Stimulated activated CD4-positive, alpha-beta T cell treated with anti-CD3 and anti-CD28 coated beads, Interleukin-4, amount 100 ng/mL, for 48 hours (primary cell): ENCODE data around the gene SRRT.

Experiments
- DNase-seq, 2 donors: peaks; one replicate each; pipeline ENCODE4 v3.0.0-alpha.2; 2020; ENCODE audit warnings: low read depth in 2 of 2

Gene SRRT, protein sequence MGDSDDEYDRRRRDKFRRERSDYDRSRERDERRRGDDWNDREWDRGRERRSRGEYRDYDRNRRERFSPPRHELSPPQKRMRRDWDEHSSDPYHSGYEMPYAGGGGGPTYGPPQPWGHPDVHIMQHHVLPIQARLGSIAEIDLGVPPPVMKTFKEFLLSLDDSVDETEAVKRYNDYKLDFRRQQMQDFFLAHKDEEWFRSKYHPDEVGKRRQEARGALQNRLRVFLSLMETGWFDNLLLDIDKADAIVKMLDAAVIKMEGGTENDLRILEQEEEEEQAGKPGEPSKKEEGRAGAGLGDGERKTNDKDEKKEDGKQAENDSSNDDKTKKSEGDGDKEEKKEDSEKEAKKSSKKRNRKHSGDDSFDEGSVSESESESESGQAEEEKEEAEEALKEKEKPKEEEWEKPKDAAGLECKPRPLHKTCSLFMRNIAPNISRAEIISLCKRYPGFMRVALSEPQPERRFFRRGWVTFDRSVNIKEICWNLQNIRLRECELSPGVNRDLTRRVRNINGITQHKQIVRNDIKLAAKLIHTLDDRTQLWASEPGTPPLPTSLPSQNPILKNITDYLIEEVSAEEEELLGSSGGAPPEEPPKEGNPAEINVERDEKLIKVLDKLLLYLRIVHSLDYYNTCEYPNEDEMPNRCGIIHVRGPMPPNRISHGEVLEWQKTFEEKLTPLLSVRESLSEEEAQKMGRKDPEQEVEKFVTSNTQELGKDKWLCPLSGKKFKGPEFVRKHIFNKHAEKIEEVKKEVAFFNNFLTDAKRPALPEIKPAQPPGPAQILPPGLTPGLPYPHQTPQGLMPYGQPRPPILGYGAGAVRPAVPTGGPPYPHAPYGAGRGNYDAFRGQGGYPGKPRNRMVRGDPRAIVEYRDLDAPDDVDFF

DNA sequence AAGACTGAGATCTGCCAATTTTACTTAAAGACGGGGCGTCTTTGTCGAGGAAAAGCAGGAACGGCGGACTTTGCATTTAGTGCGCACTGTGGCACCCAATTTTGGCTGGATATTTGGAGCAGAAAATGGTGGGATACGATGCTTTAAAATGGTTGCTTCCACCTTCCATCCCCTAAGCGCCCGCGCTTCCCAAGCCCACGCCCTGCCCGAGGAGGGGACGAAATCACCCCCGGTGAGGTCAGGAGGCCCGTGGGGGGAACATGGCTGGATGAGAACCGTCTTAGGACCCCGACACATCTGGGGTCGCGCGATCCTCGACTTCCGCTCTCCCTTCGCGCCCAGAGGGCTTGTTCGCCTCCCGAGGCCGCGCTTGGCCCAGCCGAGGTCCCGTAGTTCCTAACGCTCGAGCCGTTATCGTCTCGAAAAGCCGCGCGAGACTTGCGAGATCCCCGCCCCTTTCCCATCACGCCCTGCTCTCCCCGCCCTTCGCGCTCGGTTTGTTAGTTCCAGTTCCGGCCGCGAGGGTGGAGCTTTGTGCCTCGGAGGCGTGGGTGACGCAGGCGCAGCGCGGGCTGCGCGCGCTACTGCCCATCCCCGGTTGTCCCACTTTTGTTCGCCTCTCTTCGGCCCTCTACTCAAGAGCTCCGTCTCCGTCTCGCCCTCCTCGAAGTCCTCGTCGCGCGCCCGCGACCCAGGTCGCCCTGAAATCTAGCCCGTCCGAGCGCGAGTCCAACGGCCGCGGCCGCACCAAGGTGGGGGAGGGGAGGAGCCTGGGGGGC, at the start of gene SRRT:
Gene SRRT, plus strand, starts transcription at position 527 of the 779 bp plus-strand sequence. CDS start 488 bp downstream, outside the sequence.
- peak; percentile 98 for DNase-seq

DNA sequence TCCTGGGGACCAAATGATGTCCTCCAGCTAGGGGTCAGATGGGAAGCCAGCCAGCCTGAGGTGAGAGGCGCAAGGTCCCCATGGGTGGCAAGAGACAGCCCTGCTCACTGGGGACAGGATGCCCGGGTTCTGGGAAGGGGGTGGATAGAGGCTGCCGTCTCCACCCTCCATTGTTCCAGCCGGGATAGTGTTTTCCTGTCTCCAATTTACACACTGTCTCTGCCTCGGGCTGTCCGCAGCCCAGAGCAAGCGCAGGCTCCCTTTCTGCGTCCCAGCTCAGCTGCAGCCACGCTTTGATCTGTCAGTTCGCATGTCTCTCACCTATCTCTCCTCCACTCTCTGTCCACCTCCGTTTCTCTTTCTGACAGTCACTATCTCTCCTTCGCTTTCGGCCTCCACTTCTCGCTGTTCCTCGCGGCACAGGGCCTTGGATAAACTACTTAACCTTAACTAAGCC, 49.7 kb upstream of the SRRT start:
- no peak for DNase-seq

DNA sequence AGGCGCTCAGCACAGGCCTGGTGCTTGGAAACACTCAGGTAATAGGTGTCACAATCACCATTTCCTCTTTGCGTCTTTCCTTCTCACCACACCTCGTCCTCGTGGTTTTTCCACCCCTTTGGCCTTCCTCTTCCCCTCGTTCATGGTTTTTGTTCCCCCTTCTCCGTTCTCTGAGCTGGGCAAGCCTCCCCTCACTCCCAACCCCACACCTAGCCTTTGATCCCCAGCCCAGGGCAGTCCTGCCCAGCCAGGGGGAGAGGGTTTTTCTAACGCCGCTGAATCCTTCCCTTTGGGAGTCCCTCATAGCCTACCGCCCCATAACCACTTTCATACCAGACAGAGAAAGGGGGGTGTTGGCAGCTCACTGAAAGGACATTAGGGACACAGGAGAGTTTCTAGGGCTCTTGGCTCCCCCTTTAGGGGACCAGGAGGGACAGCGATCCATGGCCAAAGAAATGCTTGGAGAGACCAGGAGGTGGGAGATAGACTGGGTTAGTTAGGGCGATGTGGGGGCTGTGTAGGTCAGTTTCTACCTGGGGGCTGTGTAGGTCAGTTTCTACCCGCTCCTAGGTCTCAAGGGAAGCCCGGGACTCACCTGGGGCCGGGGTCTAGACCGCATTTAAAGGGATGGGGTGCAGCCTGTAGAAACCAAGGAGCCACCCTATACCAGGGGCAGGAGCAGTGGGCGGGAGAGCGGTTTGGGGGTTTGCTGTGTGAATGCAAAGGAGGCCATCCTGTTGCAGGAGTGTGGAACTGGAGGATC, 49.0 kb upstream of the SRRT start:
- no peak for DNase-seq

DNA sequence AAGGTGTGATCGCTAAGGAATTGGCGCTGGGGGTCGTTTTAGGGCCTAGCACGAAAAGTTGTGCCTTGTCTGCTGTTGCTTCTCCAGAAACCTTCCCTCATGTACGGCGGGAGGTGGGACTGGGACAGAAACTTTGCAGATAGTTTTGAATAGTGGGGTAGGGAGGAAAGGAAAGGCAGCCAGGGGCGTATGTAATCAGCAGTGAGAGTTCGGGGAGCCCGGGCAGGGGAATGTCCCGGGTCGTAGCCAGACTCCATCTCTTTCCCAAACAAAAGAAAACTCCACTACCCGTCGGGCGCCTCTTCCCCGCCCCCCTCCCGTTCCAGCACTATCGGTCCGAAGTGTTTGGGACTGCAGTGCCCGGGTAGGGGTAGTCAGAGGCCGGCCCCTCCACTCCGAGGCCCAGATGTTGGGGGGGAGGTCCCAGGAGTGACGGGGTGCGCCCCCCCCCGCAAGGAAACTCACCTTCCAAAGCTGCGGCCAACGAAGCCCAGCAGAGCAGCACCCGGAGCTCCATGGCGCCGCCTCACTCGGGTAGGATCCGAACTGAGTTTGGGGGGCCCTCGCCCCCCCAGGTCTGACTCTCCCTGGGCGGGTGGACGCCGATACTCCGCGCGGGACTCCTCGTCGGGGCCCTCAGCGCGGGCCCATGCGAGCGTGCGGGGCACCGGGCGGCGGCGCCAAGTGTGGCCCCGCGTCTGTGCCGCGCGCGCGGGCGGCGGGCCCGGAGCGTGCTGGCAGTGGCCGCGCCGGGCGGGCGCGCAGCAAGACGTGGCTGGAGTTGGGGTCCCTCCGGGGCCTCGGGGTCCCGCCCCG, 48.2 kb upstream of the SRRT start:
- no peak for DNase-seq

DNA sequence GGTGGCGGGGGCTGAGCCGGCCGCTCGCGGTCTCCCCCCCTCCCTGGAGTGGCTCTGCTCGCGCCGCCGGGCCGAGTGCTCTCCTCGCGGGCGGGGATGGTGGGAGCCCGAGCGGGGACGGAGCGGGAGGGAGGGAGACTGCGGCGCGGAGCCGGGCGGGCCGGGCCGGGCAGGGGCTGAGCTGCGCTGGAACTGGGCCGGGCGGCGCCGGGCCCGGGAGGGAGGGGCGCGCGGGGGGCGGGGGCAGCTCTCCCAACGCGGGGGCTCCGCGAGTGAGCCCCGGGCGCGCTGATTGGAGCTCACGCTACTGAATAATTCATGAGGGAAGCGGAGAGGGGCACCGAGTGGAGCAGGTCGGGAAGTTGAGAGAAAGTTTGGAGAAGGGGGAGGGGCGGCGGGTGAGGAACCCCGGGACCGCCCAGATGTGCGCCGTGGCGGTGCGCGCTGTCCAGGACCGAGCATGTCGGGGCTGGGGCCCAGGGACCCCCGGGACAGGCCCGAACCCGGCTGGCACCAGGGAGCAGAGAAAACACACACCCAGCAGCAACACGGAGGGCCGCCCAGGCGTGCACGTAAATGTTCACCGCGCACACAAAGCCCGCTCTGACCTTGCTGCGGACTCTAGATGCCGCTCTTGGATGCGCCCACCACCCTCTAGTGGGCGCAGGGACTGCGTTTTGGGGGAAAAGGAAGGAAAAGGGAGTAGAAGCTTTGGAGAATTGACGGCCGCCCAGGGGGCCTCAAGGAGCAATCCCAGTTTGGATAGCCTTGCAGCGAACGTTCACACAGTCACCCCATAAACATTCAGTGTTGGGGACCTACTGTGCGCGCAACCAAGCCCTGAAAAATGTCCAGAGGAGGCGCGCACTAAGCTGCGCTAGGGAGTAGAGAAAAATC, 47.3 kb upstream of the SRRT start, which contains the start of gene EPHB4:
Gene EPHB4, minus strand, starts transcription at position 194 of the 897 bp plus-strand sequence. CDS start 493 bp downstream, outside the sequence.
- no peak for DNase-seq

DNA sequence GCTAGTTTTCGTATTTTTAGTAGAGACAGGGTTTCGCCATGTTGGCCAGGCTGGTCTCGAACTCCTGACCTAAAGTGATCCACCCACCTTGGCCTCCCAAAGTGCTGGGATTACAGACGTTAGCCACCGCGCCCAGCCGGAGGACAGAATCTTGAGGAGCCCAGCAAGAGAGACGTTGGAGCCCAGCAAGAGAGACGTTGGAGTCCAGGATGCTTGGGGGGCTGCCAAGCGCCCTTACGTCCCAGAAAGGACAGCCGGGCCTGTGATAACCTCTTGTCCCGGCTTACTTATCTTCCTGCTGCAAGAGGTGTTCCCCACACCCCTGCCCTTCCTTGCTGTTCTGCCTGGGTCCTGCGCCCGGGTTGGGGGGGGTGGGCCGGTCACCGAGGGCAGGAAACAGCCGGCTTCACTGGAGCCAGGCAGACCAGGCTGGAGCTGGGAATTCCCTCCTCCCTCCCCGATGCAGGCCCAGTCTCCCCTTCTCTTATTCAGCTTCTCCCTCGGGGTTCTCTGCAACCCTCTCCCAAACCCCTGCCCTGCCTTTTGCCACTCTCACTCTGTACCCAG, 45.7 kb upstream of the SRRT start:
- no peak for DNase-seq

DNA sequence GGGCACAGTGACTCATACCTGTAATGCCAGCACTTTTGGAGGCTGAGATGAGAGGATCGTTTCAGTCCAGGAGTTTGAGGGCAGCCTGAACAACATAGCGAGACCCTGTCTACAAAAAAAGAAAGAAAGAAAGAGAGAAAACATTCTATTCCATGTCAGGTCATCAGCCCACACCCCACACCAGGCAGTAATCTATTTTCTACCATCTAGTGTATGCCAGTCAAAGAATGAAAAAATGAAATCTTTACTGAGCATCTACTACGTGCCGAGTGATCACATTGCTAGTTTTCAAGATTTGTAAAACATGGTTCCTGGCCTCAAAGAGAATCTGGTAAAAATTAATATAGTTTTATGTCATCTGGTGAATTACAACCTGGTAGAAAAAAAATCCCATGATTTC, 44.5 kb upstream of the SRRT start:
- no peak for DNase-seq

DNA sequence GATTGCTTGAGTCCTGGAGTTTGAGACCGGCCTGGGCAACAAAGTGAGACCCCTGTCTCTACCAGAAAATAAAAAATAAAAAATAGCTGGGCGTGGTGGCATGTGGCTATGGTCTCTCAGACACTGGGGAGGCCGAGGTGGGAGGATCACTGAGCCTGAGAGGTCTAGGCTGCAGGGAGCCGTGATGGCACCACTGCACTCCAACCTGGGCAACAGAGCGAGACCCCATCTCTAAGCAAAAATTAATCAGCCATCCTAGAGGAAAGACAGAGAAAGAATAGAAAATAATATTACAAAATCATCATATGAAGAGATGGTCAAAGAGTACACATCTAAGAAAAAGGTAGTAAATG, 42.6 kb upstream of the SRRT start:
- DNase-seq: no peak

DNA sequence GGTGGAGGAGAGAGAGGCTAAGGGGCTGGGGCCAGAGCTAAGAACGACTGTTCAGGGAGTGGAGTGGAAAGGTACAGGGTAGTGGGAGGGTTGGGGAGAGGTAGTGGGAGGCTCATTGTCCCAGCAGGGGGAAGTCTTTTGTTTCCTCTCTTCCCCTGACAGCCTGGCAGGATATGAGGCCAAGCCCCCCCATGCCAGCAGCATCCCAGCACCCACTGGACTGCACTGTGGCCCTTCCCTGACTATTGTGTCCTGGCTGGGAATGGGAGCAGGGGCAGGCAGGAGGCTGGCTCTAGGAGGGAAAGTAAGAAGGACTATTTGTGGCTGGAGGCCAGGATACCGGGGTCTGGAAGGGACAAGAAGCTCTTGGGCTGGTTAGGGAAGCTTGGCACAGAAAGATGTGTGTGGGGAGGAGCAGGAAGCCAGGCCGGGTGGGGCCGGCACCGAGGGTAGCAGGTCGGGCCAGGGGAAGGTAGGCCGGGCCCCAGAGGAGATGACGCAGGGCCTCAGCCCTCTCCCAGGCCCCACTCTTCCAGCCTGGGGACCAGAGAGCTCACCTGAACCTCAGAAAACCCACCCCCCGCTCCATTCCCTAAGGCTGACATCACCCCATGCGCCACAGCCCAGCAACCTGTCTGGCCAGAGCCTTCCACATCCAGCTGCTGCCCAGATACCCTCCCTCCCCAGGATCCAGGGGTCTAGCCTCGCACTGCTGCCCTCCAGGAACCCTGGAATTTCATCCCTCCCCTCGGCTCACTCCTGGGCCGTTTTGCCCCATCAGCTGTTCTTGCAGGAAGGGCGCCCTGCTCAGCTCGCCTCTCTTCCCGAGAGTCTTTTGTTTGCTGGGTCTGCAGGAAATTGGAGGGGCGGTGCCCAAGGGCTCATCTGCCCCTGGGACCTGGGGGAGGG, 38.7 kb upstream of the SRRT start:
- no peak for DNase-seq

DNA sequence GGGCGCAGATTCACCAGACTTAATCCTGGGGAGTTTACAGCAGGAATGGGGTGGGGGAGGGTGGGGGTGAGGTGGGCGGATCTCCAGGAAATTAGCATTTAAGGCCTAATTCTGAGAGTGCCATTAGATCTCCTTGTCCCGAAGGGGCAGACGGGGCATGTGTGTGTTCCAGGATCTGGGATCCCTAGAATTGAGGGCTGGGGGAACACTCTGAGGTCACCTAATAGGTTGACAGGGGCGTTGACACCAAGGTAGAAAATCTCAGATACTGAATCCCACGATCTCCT, 38.1 kb upstream of the SRRT start:
- no peak for DNase-seq

DNA sequence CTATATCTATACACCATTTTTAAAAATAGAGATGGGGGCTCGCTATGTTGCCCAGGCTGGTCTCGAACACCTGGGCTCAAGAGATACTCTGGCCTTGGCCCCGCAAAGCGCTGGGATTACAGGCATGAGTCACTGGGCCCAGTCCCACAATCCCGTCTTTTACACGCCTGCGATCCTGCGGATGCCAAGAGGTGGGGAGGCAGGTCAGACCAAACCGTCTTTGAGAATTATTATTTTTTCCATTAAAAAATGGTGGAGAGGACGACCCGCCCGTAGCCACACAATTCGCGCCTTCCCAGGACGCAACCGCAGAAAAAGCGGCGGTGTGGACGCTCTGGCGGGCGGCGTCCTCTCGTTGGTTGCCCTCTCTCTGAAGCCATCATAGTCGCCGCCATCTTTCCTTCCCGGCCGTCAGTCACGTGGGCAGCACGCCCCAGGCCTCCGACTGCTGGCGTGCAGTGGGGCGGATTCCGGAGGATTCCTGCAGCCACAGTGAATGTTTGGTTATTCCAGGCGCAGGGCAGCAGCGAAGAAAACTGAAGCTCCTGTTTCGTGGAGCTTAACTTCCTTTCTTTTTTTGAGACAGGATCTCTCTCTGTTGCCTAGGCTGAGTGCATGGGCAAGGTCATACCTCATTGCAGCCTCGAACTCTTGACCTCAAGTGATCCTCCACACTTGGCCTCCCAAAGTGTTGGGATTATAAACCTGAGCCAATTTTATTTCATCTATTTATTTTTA, 37.6 kb upstream of the SRRT start:
- DNase-seq: peak; percentile 70 to 75

DNA sequence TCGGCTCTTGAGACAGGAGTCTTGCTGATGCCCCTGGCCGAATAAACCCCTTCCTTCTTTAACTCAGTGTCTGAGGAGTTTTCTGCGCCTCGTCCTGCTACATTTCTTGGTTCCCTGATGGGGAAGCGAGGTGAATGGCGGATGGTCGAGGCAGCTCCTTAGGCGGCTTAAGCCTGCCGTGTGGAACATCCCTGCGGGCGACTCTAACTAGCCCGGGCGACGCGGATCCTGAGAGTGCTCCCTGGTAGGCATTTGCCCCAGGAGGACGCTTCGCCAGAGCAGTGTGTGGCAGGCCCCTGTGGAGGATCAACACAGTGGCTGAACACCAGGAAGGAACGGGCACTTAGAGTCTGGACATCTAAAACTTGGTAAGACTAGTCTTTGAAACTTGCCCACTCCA, 35.5 kb upstream of the SRRT start:
- no peak for DNase-seq

DNA sequence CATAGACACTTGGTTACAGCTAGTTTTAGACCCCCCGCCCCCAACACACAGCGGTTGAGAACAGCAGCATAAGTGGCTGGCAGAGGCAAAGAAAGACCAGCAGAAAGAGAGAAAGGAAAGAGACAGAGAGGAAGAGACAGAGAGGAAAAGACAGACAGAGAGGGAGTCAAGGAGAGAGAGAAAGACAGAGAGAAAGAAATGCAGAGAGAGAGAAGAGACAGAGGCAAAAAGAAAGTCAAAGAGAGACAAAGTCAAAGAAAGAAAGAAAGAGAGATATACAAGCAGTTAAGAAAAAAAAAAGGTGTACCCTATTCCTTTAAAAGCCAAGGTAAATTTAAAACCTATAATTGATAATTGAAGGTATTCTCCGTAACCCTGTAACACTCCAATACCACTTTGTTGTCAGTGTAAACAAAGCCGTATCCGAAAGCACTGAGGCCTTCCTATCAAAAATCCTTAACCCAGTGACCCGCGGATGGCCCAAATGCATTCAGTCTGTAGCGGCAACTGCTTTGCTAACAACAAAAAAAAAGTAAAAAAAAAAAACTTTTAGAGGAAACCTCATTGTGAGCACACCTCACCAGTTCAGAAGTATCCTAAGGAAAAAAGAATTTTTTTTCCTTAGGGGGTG, 34.3 kb upstream of the SRRT start:
- DNase-seq: no peak

DNA sequence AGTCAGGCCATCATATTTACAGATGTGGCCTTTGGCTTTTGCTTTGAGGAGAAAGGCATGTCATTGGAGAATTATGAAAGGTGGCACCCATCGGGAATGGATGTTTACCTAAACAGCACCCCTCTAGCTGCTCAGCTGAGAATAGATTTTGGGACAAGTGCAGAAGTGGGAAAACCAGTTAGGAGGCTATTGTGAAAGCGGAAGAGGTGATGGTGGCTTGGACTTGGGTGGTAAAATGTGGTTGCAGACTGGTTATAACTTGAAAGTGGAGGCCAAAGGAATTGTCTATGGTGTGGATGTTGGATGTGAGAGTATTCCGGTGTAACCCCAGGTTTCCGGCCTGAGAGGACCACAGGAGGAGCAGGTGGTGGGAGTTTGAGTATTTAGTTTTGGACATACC, 27.5 kb upstream of the SRRT start:
- no peak for DNase-seq

DNA sequence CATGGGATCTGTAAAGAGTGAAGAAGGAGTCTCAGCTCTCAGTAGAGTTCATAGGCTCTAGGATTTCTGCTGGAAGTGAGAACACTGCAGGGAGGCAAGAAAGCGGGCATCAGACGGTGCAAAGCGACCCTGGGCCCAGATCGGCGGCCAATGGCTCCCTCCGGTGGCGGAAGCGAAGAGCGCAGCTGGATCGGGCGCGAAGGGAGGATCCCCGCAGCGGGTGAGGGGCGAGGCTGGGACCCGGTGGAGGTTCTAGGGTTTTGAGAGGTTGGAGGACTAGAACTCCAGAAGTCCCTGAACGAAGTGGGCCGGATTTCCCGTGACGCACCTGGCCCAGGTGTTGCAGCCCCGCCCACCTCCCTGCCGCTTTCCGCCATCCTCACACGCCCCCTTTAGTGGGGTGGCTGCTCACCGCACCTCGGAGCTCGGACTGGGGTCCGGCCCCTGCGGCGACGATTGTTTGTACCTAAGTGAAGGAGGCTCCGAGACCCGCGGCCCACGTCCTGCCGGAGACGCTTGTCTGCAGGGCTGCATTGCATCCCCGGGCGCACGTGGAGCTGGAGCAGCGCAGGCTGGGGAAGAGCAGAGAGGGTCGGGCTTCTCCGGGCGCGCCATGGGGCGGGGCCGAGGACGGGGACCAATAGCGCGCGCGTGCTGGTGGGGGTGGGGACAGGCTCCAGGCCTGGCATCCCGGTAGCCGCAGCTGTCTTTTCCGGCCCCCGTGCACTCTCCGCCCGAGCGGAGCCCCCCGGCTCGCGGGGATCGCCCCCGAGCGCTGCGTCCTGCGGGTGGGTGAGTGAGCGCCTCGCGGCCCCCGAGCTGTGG, 22.6 kb upstream of the SRRT start, which contains the start of gene SLC12A9:
Gene SLC12A9, plus strand, starts transcription at position 666 of the 825 bp plus-strand sequence. CDS start 1,485 bp downstream, outside the sequence.
- DNase-seq: peak; percentile 81 to 86
